ENCODE data around the gene SUB1.
A peak's percentile ranks its signal among the peaks of the same experiment; 100 is the strongest.

The SUB1 gene

DNA sequence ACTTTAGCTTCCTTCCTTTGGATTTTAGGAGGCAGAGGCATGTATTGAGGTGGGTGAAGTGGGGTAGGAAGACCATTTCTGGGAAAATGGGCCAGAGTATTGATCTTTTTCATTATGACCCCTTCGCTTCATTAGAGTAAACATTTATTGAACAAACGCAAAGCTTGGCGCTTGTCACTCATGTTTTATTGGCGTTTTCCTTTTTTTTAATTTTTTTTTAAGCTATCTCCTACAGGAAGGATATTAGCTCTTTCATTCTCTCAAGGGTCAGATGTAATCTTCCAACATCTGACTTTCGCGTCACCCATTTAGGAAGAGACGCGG is 273 bp upstream of the SUB1 start:
- H3K9me3 ChIP-seq (ENCODE audit: insufficient read depth, low read depth, low read length): no peaks in the 10 kb centered on the region
- H3K9ac ChIP-seq (ENCODE audit: low read depth, low read length): no peak overlapping the region; the same call in 1 of the 2 replicates
- H3K27me3 ChIP-seq (ENCODE audit: insufficient read depth, low read length): no peaks in the 10 kb centered on the region
- H3K4me3 ChIP-seq (ENCODE audit: low read length): peak overlapping the region; percentile 99
- 29% methylated on average over 8 of the region's 8 CpGs for WGBS
- peaks cover 23% of the 10 kb centered on the region for H3K36me3 ChIP-seq (ENCODE audit: insufficient read depth, low read length)
- H3K4me1 ChIP-seq (ENCODE audit: insufficient read depth, low read length): peaks cover 23% of the 10 kb centered on the region
- no peak overlapping the region; the same call in 1 of the 2 replicates for H3K27ac ChIP-seq (ENCODE audit: low read depth, low read length)

DNA sequence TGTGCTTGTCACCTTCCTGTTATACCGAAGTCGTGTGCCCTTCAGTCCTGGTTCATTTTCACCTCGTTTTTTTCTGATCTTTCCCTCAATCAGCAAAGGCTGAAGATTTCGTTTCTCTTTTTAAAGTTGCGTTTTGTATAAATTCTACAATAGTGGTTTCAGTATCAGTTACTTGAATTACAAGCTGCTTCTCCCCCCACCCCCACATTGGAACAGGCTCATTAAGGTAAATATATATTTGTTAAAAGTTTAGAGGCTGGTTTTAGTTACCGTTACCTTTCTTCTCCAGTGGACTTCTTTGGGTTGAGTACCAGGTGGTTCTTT is 881 bp downstream of the SUB1 start:
- peak overlapping the region; percentile 90 for H3K9ac ChIP-seq (ENCODE audit: low read depth, low read length)
- peak overlapping the region; percentile 99 for H3K4me3 ChIP-seq (ENCODE audit: low read length)
- H3K9me3 ChIP-seq (ENCODE audit: insufficient read depth, low read depth, low read length): no peaks in the 10 kb centered on the region
- peak overlapping the region; percentile 97 for H3K27ac ChIP-seq (ENCODE audit: low read depth, low read length)
- H3K27me3 ChIP-seq (ENCODE audit: insufficient read depth, low read length): no peaks in the 10 kb centered on the region
- peaks cover 23% of the 10 kb centered on the region for H3K4me1 ChIP-seq (ENCODE audit: insufficient read depth, low read length)
- peaks cover 31% of the 10 kb centered on the region for H3K36me3 ChIP-seq (ENCODE audit: insufficient read depth, low read length)
- 2% methylated on average over 4 of the region's 6 CpGs for WGBS

DNA sequence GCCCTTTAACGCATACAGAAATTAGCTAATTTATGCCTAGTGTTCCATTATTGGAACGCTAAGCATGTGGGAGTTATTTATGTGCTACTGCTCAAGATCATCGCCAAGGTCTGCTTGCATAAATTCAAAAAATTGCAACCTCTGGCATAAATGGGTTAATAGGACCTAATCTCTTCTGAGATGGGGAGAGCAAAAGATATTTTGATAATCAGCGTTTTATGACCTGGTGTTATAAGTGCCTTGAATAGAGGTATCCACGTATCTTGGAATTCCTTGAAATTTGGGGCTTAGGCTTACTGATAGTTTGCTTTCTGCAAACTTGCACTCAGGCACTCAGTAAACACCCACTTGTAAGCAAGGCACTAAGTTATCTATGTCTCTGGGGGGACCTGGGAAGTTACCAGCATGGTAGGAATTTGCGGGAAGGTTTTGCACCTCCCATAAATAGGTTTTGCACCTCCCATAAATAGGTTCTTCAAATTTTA is 1.8 kb downstream of the SUB1 start:
- Histone ChIP-seq H3K9ac (ENCODE audit: low read depth, low read length) (peak overlapping the region; percentile 90; the same call in 1 of the 2 replicates), H3K9me3 (ENCODE audit: insufficient read depth, low read depth, low read length) (no peaks in the 10 kb centered on the region), H3K4me3 (ENCODE audit: low read length) (peak overlapping the region; percentile 99), H3K27me3 (ENCODE audit: insufficient read depth, low read length) (no peaks in the 10 kb centered on the region), H3K36me3 (ENCODE audit: insufficient read depth, low read length) (peaks cover 40% of the 10 kb centered on the region), H3K4me1 (ENCODE audit: insufficient read depth, low read length) (peaks cover 23% of the 10 kb centered on the region), H3K27ac (ENCODE audit: low read depth, low read length) (0 out of 2 replicates have a peak overlapping the region, but pooled peaks have one; percentile 2)
- WGBS: 88% methylated on average over 5 of the region's 6 CpGs

DNA sequence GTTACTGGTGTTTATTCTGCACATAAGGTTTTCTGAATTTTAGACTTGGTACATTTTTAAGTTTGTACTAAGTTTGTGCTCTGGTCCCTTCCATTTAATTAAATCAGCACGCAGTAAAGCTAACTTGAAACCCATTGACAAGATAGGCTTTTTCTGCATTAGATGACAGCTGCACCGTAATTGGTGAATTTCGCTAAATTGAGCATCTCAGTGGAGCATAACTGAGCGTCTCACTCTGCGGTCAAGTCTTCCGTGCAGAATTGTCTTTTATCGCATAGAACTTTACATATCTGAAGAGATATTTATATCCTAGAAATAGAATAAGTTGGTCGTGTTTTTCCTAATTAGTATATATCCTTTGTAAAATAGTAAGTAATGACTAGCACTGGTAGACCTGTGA is 4.1 kb downstream of the SUB1 start:
- peaks cover 7% of the 10 kb centered on the region for H3K4me1 ChIP-seq (ENCODE audit: insufficient read depth, low read length)
- H3K36me3 ChIP-seq (ENCODE audit: insufficient read depth, low read length): peaks cover 63% of the 10 kb centered on the region
- WGBS: 97% methylated on average over 7 of the region's 8 CpGs
- no peak overlapping the region for H3K4me3 ChIP-seq (ENCODE audit: low read length)
- H3K9me3 ChIP-seq (ENCODE audit: insufficient read depth, low read depth, low read length): no peaks in the 10 kb centered on the region
- H3K9ac ChIP-seq (ENCODE audit: low read depth, low read length): no peak overlapping the region
- no peaks in the 10 kb centered on the region for H3K27me3 ChIP-seq (ENCODE audit: insufficient read depth, low read length)
- no peak overlapping the region for H3K27ac ChIP-seq (ENCODE audit: low read depth, low read length)

DNA sequence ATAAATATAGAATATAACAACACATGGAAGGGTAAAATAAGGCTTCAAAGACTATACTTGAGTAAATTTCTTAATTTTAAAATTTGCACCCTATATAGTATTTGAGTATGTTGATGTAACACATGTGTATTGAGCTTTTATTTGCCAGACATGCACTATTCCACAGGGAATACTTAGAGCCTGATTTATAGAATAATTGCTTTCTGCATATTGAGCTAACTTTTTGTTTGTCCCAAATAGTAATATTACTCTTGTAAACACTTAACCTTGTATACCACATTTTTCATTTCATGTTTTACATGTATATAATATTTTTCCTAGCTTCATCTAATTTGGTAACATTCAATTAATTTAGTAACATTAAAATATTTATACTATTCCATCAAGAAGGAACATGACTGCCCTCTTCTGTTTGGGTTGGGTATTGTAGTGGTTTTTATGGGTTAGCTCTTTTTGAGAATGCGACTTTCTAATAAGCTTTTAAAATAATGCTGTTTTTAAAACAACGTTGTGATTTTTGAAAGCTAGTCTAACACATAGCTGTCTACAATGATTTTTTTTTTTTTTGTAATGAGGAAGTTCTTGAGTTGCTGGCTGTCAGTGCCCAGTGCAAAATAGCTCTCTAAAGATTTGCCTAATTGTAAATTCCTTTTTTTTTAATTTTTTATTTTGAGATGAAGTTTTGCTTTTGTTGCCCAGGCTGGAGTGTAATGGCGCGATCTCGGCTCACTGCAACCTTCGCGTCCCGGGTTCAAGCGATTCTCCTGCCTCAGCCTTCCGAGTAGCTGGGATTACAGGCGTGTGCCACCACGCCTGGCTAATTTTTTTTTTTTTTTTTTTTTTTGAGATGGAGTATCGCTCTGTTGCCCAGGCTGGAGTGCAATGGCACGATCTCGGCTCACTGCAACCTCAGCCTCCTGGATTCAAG is 4.8 kb downstream of the SUB1 start:
- Histone ChIP-seq H3K27ac (ENCODE audit: low read depth, low read length) (no peak overlapping the region), H3K9me3 (ENCODE audit: insufficient read depth, low read depth, low read length) (no peaks in the 10 kb centered on the region), H3K4me3 (ENCODE audit: low read length) (no peak overlapping the region), H3K27me3 (ENCODE audit: insufficient read depth, low read length) (no peaks in the 10 kb centered on the region), H3K4me1 (ENCODE audit: insufficient read depth, low read length) (no peaks in the 10 kb centered on the region), H3K9ac (ENCODE audit: low read depth, low read length) (no peak overlapping the region), H3K36me3 (ENCODE audit: insufficient read depth, low read length) (peaks cover 71% of the 10 kb centered on the region)
- 95% methylated on average over 12 of the region's 15 CpGs for WGBS

DNA sequence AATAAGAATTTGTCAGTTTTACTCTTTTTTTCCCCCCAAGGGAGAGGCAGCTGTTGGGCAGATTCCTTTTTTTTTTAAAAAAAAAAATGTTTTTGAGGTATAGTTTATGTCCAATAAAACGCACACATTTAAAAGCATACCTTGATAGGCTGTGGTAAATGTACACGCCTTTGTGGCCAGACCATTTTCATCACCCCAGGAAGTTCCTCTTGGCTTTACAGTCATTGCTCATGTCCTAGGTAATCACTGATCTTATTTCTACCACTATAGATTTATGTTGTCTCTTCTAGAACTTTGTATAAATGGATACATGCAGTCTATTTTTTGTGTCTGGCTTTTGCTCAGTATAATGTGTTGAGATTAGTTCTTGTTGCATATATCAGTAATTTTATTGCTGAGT is 9.8 kb downstream of the SUB1 start:
- H3K36me3 ChIP-seq (ENCODE audit: insufficient read depth, low read length): peaks cover 94% of the 10 kb centered on the region
- H3K27me3 ChIP-seq (ENCODE audit: insufficient read depth, low read length): no peaks in the 10 kb centered on the region
- H3K9me3 ChIP-seq (ENCODE audit: insufficient read depth, low read depth, low read length): no peaks in the 10 kb centered on the region
- 100% methylated on average over 2 of the region's 2 CpGs for WGBS
- H3K4me1 ChIP-seq (ENCODE audit: insufficient read depth, low read length): no peaks in the 10 kb centered on the region
- H3K4me3 ChIP-seq (ENCODE audit: low read length): no peak overlapping the region
- no peak overlapping the region for H3K27ac ChIP-seq (ENCODE audit: low read depth, low read length)
- no peak overlapping the region for H3K9ac ChIP-seq (ENCODE audit: low read depth, low read length)

DNA sequence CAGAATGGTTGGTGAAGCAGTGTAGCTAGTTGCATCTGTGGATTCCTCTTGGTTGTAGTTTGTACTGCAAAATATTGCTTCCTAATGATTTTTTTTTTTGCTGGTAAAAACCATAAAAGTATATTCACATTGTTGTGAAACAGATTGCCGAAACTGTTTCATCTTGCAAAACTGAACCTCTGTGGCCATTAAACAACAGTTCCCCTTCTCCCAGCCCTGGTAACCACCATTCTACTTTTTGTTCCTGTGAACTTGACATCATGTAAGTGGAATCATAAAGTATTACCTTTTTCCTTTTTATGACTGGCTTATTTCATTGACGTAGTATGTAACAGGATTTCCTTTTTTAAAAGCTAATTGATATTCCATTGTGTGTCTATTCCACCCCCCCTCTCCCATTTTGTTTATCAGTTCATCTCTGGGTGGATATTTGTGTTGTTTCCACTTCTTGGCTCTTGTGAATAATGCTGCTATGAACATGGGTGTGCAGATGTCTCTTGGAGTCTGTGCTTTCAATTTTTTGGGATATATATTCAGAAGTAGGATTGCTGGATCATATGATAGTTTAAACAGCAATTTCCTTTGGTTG is 11.8 kb downstream of the SUB1 start:
- Histone ChIP-seq H3K4me3 (ENCODE audit: low read length) (no peak overlapping the region), H3K36me3 (ENCODE audit: insufficient read depth, low read length) (peaks cover 96% of the 10 kb centered on the region), H3K9ac (ENCODE audit: low read depth, low read length) (no peak overlapping the region), H3K27me3 (ENCODE audit: insufficient read depth, low read length) (no peaks in the 10 kb centered on the region), H3K27ac (ENCODE audit: low read depth, low read length) (no peak overlapping the region), H3K4me1 (ENCODE audit: insufficient read depth, low read length) (no peaks in the 10 kb centered on the region), H3K9me3 (ENCODE audit: insufficient read depth, low read depth, low read length) (no peaks in the 10 kb centered on the region)
- 100% methylated on average over 1 of the region's 2 CpGs for WGBS

DNA sequence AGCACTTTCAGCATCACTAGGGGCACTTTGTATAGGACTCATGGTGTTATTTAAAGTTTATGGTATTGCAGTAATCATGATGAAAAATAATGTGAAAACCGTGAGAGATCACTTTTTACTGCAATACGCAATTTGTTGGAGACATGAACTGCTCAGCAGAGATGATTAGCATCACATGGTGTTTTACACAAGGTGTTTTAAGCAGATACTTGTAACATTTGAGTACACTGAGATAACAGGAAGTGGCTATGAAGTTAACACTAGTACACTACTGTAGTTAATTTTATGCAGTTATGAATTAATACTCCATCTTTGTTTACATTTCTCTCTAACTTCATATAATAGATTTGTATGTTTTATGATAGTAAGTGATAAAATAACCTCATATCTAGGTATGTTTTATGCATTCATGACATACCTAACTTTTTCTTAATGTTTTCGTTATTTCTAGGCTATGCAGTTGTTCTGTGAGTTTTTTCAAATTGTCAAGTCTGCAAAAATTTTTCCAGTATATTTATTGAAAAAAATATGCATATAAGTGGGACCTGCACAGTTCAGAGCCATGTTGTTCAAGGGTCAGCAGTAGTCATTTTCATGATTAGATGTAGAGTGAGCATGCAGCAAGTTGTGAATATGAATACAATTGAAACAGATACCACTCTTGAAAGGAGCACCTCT is 13.0 kb downstream of the SUB1 start:
- H3K27ac ChIP-seq (ENCODE audit: low read depth, low read length): no peak overlapping the region
- peaks cover 95% of the 10 kb centered on the region for H3K36me3 ChIP-seq (ENCODE audit: insufficient read depth, low read length)
- no peak overlapping the region for H3K4me3 ChIP-seq (ENCODE audit: low read length)
- WGBS: 94% methylated on average over 2 of the region's 3 CpGs
- H3K9ac ChIP-seq (ENCODE audit: low read depth, low read length): no peak overlapping the region
- H3K9me3 ChIP-seq (ENCODE audit: insufficient read depth, low read depth, low read length): no peaks in the 10 kb centered on the region
- no peaks in the 10 kb centered on the region for H3K4me1 ChIP-seq (ENCODE audit: insufficient read depth, low read length)
- H3K27me3 ChIP-seq (ENCODE audit: insufficient read depth, low read length): no peaks in the 10 kb centered on the region

DNA sequence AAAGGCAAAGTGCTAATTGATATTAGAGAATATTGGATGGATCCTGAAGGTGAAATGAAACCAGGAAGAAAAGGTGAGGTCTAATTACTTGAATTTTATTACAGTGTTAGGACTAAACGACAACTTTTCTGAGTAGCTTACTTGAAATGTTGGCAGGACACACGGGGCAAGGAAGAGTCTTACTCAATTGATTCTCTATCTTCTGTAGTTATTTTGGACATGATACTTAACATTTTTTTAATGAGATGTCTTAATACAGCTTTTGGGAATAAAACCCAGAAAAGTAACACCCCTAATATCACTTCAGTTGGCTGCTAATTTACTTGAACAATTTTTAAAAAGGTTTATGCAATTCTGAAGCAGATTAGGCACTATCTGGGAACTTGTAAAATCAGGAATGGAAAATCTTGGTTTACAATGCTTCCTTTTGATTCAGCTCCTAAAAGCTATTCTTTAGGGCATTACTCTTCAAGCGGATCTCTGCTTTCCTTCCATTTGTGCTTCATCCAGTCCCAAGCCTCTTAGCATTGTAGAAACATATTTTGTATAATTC is 13.7 kb downstream of the SUB1 start:
- Histone ChIP-seq H3K9me3 (ENCODE audit: insufficient read depth, low read depth, low read length) (no peaks in the 10 kb centered on the region), H3K4me1 (ENCODE audit: insufficient read depth, low read length) (no peaks in the 10 kb centered on the region), H3K27ac (ENCODE audit: low read depth, low read length) (no peak overlapping the region), H3K27me3 (ENCODE audit: insufficient read depth, low read length) (no peaks in the 10 kb centered on the region), H3K4me3 (ENCODE audit: low read length) (no peak overlapping the region), H3K36me3 (ENCODE audit: insufficient read depth, low read length) (peaks cover 95% of the 10 kb centered on the region), H3K9ac (ENCODE audit: low read depth, low read length) (no peak overlapping the region)
- WGBS: 96% methylated on average over 3 of the region's 3 CpGs

DNA sequence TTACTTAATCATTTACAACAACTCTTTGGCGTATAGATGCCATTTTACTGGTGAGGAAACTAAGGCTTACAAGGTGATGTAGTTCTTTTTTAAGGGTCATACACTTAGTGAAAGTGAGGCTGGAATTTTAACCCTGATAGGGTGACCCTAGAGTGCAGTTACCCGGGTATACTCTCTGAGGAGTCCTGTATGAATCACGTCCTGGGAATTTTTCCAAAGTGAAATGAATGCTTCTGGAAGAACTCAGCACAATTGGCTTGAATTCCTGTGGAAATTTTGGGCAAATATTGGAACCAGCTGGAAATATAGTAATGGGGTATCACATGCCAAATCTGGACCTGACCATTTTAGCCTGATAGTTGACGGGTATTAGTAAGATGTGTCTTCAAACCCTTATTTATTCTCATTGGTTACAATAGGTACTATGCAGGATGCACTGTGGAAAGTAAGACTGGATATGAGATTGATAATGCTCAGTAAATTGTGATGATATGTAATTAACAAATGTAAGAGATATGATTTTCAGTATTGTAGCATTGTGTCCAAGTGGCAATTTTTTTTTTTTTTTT is 14.8 kb downstream of the SUB1 start:
- WGBS: 95% methylated on average over 4 of the region's 4 CpGs
- no peak overlapping the region for H3K9ac ChIP-seq (ENCODE audit: low read depth, low read length)
- H3K4me1 ChIP-seq (ENCODE audit: insufficient read depth, low read length): no peaks in the 10 kb centered on the region
- no peaks in the 10 kb centered on the region for H3K27me3 ChIP-seq (ENCODE audit: insufficient read depth, low read length)
- H3K36me3 ChIP-seq (ENCODE audit: insufficient read depth, low read length): peaks cover 89% of the 10 kb centered on the region
- no peak overlapping the region for H3K4me3 ChIP-seq (ENCODE audit: low read length)
- H3K9me3 ChIP-seq (ENCODE audit: insufficient read depth, low read depth, low read length): no peaks in the 10 kb centered on the region
- H3K27ac ChIP-seq (ENCODE audit: low read depth, low read length): no peak overlapping the region
